ENCODE measurements around the gene PIRT.

The PIRT gene

GRCh38 chr17:10793816-10794215, 44.1 kb downstream of the PIRT start:
- Histone ChIP-seq H3K4me3 (ENCODE audit: low read depth, low read length) (no peak overlapping the region), H3K9me3 (ENCODE audit: control insufficient read depth, insufficient read depth, low read depth, low read length) (no peaks in the 10 kb centered on the region), H3K36me3 (ENCODE audit: control insufficient read depth in 2 of 2, insufficient read depth in 1 of 2, low read length in 2 of 2) (no peaks in the 10 kb centered on the region), H3K4me1 (ENCODE audit: control insufficient read depth, insufficient read depth, low read length) (0 out of 2 replicates have a peak, but pooled peaks cover 3% of the 10 kb centered on the region), H3K27ac (ENCODE audit: extremely low read depth, low read depth, low read length) (no peak overlapping the region)
- ChIA-PET CTCF (interaction anchor here (0.7 to 1.4 kb wide), 3 partner anchors 10 to 85 kb away, joined by 3 to 5 read pairs (median 4); no protein-coding TSS in a partner anchor), POLR2A (interaction anchor here (0.7 kb wide), 1 partner anchor 1199 kb away, joined by 4 read pairs; no protein-coding TSS in a partner anchor)
- TF ChIP-seq ZNF202 (tag by site-specific recombination; IDR thresholded peaks at IDR 0.05; ENCODE audit: borderline replicate concordance) (no peak), ZNF16 (tag by site-specific recombination; IDR thresholded peaks at IDR 0.05; ENCODE audit: low read depth) (no peak), ZNF211 (tag by site-specific recombination; IDR thresholded peaks at IDR 0.05; ENCODE audit: low read depth) (no peak), ZNF311 (tag by site-specific recombination; IDR thresholded peaks at IDR 0.05; ENCODE audit: borderline replicate concordance) (no peak), SCRT1 (tag by site-specific recombination; IDR thresholded peaks at IDR 0.05; ENCODE audit: borderline replicate concordance) (no peak), ZNF335 (tag by site-specific recombination; conservative IDR thresholded peaks at IDR 0.05) (no peak), OSR2 (tag by site-specific recombination; IDR thresholded peaks at IDR 0.05) (no peak), WT1 (tag by site-specific recombination; IDR thresholded peaks at IDR 0.05) (no peak), ZIC2 (tag by site-specific recombination; IDR thresholded peaks at IDR 0.05) (no peak), ZNF112 (tag by site-specific recombination; IDR thresholded peaks at IDR 0.05) (no peak), ZNF394 (tag by site-specific recombination; IDR thresholded peaks at IDR 0.05; ENCODE audit: borderline replicate concordance) (no peak), SP2 (tag by site-specific recombination; IDR thresholded peaks at IDR 0.05) (no peak), ZNF274 (IDR thresholded peaks at IDR 0.05; ENCODE audit: low read length) (no peak), ZNF274 (tag by site-specific recombination; IDR thresholded peaks at IDR 0.05; ENCODE audit: borderline replicate concordance) (no peak), ZNF596 (tag by site-specific recombination; IDR thresholded peaks at IDR 0.05) (no peak), ZNF518A (tag by site-specific recombination; conservative IDR thresholded peaks at IDR 0.05; ENCODE audit: low read depth) (no peak), ZNF549 (tag by site-specific recombination; IDR thresholded peaks at IDR 0.05) (no peak)

GRCh38 chr17:10793256-10793655, 44.6 kb downstream of the PIRT start:
- CTCF ChIA-PET = interaction anchor here (1.4 kb wide), 1 partner anchor 20 kb away, joined by 4 read pairs; no protein-coding TSS in a partner anchor
- Histone ChIP-seq H3K36me3 (ENCODE audit: control insufficient read depth in 2 of 2, insufficient read depth in 1 of 2, low read length in 2 of 2) (no peaks in the 10 kb centered on the region), H3K4me1 (ENCODE audit: control insufficient read depth, insufficient read depth, low read length) (0 out of 2 replicates have a peak, but pooled peaks cover 3% of the 10 kb centered on the region), H3K9me3 (ENCODE audit: control insufficient read depth, insufficient read depth, low read depth, low read length) (no peaks in the 10 kb centered on the region), H3K27ac (ENCODE audit: extremely low read depth, low read depth, low read length) (no peak overlapping the region), H3K4me3 (ENCODE audit: low read depth, low read length) (no peak overlapping the region)
- POLR2A ChIA-PET = no interaction called here
- TF ChIP-seq ZNF555 (tag by site-specific recombination; conservative IDR thresholded peaks at IDR 0.05) = no peak
- TF ChIP-seq ZNF488 (tag by site-specific recombination; IDR thresholded peaks at IDR 0.05) = no peak
- no peak for TF ChIP-seq ZNF146 (tag by site-specific recombination; IDR thresholded peaks at IDR 0.05)
- TF ChIP-seq ZSCAN16 (tag by site-specific recombination; IDR thresholded peaks at IDR 0.05) = no peak
- no peak for TF ChIP-seq ZNF211 (tag by site-specific recombination; IDR thresholded peaks at IDR 0.05; ENCODE audit: low read depth)
- TF ChIP-seq HIC1 (tag by site-specific recombination; IDR thresholded peaks at IDR 0.05) = no peak
- TF ChIP-seq YY2 (tag by site-specific recombination; IDR thresholded peaks at IDR 0.05) = no peak
- no peak for TF ChIP-seq KLF9 (tag by site-specific recombination; IDR thresholded peaks at IDR 0.05; ENCODE audit: low read depth)
- TF ChIP-seq ZNF660 (tag by site-specific recombination; IDR thresholded peaks at IDR 0.05) = no peak
- TF ChIP-seq ZBTB48 (tag by site-specific recombination; IDR thresholded peaks at IDR 0.05) = no peak
- TF ChIP-seq ZNF510 (tag by site-specific recombination; IDR thresholded peaks at IDR 0.05; ENCODE audit: insufficient replicate concordance) = no peak
- no peak for TF ChIP-seq KLF7 (tag by site-specific recombination; IDR thresholded peaks at IDR 0.05; ENCODE audit: borderline replicate concordance)
- no peak for TF ChIP-seq ZNF335 (tag by site-specific recombination; conservative IDR thresholded peaks at IDR 0.05)
- TF ChIP-seq ZNF670 (tag by site-specific recombination; IDR thresholded peaks at IDR 0.05; ENCODE audit: low read depth) = no peak
